Glutamatergic neuron (in vitro differentiated cells): ENCODE results near the gene EDA. TPM values are rescaled to one million over a fixed set of nuclear protein-coding genes. Genes with fewer than 3 reads are reported as not detected.

Experiments used
- DNase-seq: peaks from one replicate; pipeline ENCODE4 v3.0.0; 2022
- H3K27ac Mint-ChIP-seq: one replicate; pipeline ENCODE4 v1.8.0; 2020; ENCODE audit warnings: mild to moderate bottlenecking, mixed read lengths, inconsistent platforms; ENCODE audit not compliant: unreplicated experiment
- H3K27me3 Mint-ChIP-seq: one replicate; pipeline ENCODE4 v1.8.0; 2020; ENCODE audit warnings: mild to moderate bottlenecking, moderate library complexity, mixed read lengths, inconsistent platforms; ENCODE audit not compliant: unreplicated experiment
- H3K36me3 Mint-ChIP-seq: one replicate; pipeline ENCODE4 v1.8.0; 2020; ENCODE audit warnings: mild to moderate bottlenecking, mixed read lengths, inconsistent platforms; ENCODE audit not compliant: unreplicated experiment
- H3K4me1 Mint-ChIP-seq: one replicate; pipeline ENCODE4 v1.8.0; 2020; ENCODE audit warnings: mild to moderate bottlenecking, low read depth, mixed read lengths, inconsistent platforms; ENCODE audit not compliant: unreplicated experiment
- H3K4me3 Mint-ChIP-seq: one replicate; pipeline ENCODE4 v1.8.0; 2020; ENCODE audit warnings: mild to moderate bottlenecking, mixed read lengths, inconsistent platforms; ENCODE audit not compliant: unreplicated experiment
- H3K9me3 Mint-ChIP-seq: one replicate; pipeline ENCODE4 v1.8.0; 2020; ENCODE audit warnings: mild to moderate bottlenecking, moderate library complexity, mixed read lengths, inconsistent platforms; ENCODE audit not compliant: unreplicated experiment
- total RNA-seq: library from RNA; stranded (reverse); fragmentation: NEBNext Ultra II Directional; extraction: Animal tissue kit (Norgen Biotek cat#: 25700); gene quantifications from one replicate; pipeline ENCODE4 v1.2.1, GENCODE V29; 2021; ENCODE audit not compliant: unreplicated experiment
- TF ChIP-seq, protein P1 (sequence below): fragments of 200-600 bp; sonication (generic); IDR thresholded peaks from one replicate; pipeline ENCODE4 v1.5.0; 2021; ENCODE audit not compliant: partially characterized antibody, unreplicated experiment

The EDA gene
- total RNA-seq, 1 donor from 2014 or later, result 1.7 TPM

DNA sequence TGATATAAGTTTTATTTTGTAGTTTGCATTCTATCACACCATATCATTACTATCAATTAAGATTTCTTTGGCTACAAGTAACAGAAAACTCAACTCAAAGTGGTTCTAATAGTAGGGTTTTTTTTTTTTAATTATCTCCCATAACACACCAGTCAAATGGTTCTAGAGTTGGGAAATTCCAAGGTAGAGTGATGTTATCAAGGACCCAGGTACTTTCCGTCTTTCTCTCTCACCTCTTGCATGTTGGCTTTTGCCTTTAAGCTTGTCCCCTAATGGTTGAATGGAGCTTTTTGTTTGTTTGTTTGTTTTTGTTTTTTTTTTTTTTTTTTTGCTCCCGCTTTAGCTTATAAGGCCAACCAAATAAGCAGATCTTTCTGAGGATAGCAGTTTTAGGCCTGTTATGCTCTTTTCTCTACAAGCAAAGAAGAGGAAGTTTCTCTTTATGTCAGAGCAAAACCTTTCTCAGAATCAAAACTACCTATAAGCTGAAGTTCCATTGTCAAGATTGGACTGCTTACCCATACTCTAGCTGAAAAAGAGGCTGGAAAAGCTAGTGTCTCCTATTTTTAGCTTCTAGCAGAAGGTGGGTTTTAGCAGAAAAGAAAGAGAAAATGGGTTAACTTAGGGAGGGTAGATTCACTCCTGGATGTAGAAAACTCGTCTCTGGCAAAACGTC lies 177.5 kb downstream of the EDA start:
- Mint-ChIP-seq H3K4me1 (no peaks in the 10 kb centered on the region), H3K27ac (no peak overlapping the region), H3K36me3 (peaks cover 4% of the 10 kb centered on the region), H3K27me3 (no peaks in the 10 kb centered on the region), H3K9me3 (no peaks in the 10 kb centered on the region), H3K4me3 (no peak overlapping the region)
- TF ChIP-seq, protein P1, sequence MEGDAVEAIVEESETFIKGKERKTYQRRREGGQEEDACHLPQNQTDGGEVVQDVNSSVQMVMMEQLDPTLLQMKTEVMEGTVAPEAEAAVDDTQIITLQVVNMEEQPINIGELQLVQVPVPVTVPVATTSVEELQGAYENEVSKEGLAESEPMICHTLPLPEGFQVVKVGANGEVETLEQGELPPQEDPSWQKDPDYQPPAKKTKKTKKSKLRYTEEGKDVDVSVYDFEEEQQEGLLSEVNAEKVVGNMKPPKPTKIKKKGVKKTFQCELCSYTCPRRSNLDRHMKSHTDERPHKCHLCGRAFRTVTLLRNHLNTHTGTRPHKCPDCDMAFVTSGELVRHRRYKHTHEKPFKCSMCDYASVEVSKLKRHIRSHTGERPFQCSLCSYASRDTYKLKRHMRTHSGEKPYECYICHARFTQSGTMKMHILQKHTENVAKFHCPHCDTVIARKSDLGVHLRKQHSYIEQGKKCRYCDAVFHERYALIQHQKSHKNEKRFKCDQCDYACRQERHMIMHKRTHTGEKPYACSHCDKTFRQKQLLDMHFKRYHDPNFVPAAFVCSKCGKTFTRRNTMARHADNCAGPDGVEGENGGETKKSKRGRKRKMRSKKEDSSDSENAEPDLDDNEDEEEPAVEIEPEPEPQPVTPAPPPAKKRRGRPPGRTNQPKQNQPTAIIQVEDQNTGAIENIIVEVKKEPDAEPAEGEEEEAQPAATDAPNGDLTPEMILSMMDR, result no peak
- DNase-seq, result no peak

DNA sequence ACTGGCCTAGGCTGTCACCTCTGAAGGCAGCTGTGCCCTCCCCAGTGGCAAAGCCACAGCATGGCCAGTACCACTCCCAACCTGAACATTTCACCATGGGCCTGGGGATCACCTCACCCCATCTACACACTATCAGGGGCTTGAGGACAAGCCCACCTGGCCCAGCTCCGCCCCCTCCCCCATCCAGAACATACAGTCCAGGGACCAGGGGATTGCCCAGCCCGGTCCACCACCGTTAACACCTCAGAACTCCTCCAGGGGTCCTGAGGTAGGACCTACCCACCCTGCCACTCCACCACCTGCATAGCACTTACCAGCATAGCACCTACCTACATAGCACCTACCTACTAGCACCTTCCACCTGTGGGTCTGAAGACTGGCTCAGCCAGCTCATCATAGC lies 179.8 kb downstream of the EDA start:
- DNase-seq, result no peak
- Mint-ChIP-seq H3K9me3 (no peaks in the 10 kb centered on the region), H3K36me3 (no peaks in the 10 kb centered on the region), H3K4me1 (no peaks in the 10 kb centered on the region), H3K27ac (no peak overlapping the region), H3K4me3 (no peak overlapping the region), H3K27me3 (no peaks in the 10 kb centered on the region)
- TF ChIP-seq, protein P1, result no peak

DNA sequence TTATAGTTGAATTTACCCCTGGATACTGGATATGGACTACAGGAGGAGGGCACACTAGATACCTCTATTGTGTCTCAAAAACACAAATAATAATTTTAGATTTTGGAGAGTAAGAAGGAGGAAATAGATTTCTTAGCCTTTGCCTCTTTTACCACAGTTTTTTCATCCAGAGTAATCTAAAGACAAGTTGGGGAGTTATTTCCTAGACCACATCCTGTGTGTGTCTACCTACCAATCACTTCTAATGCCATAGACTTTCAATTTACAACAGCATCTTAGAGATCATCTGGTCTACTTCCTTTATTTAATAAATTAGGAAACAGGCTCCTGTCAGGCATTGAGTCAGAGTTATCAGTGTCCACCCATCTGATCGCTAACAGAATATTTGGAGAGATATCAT lies 191.5 kb downstream of the EDA start:
- peaks cover 2% of the 10 kb centered on the region for H3K27me3 Mint-ChIP-seq
- H3K27ac Mint-ChIP-seq, result no peak overlapping the region
- no peak overlapping the region for H3K4me3 Mint-ChIP-seq
- no peaks in the 10 kb centered on the region for H3K36me3 Mint-ChIP-seq
- no peaks in the 10 kb centered on the region for H3K4me1 Mint-ChIP-seq
- DNase-seq, result no peak
- H3K9me3 Mint-ChIP-seq, result no peaks in the 10 kb centered on the region
- TF ChIP-seq, protein P1, result no peak

DNA sequence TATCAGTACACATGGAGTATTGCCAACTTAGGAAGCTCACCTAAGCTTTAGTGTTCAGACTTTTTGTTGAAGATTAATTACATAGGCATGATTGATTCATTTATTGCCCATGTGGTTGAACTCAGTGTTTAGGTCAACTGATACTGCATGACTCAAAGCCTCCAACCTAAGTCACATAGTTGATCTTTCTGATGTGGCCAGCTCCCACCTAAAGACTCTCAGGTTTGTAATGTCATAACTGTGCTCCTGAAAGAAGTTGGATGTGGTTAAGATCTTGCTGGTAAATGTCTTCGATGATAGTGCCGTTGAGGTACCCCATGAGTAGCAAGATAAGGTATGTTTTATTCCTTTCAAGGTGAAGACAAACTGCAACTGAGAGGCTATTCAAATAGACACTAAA lies 192.5 kb downstream of the EDA start:
- TF ChIP-seq, protein P1, result no peak
- Mint-ChIP-seq H3K27ac (no peak overlapping the region), H3K9me3 (no peaks in the 10 kb centered on the region), H3K27me3 (peaks cover 2% of the 10 kb centered on the region), H3K4me1 (peaks cover 3% of the 10 kb centered on the region), H3K36me3 (no peaks in the 10 kb centered on the region), H3K4me3 (no peak overlapping the region)
- no peak for DNase-seq

DNA sequence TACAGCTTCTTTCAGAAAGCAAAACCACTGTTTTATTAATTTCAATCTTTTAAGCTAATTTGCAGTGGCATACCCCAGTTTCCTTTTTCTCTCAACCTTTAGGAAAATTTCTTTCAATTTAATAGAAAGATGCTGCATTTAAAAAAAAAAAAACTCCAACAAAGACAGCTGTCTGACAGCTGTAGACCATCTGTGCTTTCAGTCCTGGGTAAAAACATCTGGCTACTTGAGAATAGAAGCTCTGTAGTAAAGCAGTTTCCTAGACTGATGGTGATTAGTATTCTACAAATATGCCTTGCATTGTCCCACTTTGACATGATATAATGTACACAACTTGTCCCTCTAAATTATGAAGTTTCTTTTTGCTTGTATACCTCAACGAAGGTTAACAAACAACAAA lies 197.8 kb downstream of the EDA start:
- Mint-ChIP-seq H3K4me1 (peaks cover 8% of the 10 kb centered on the region), H3K27me3 (no peaks in the 10 kb centered on the region), H3K9me3 (peaks cover 4% of the 10 kb centered on the region), H3K4me3 (no peak overlapping the region), H3K36me3 (no peaks in the 10 kb centered on the region), H3K27ac (peak overlapping the region; percentile 78)
- TF ChIP-seq, protein P1, result no peak
- no peak for DNase-seq
